Heart left ventricle (tissue), 13 donors: ENCODE data around the gene ZC4H2.

Source experiments
- POLR2A ChIP-seq, 2 donors: fragments of 450-650 bp; IDR thresholded peaks; one replicate each; pipeline ENCODE4 v1.6.1; 2017; ENCODE audit warnings: antibody characterized with exemption in 2 of 2, mild to moderate bottlenecking in 2 of 2, moderate library complexity in 2 of 2
- TF ChIP-seq, protein P1 (sequence below), 12 donors: fragments of 200-600 bp; sonication (generic) in 4 of 12; IDR thresholded peaks; one replicate each; pipeline versions ENCODE4 v1.5.0 to v1.8.0; 2018 to 2022; ENCODE audit warnings: antibody characterized with exemption in 12 of 12, mild to moderate bottlenecking in 5 of 12
- donor health status: ischemic (EF 13 %, LVEDD 7.1; RV severe dilation, severe dysfunction).
- donor health status: DM: no; HTN: yes; CAD: no.
- donor health status: DM: no; HTN: no; CAD: no.
- donor health status: ischemic (EF 25% LVEDD 6.9; RV normal size, moderate dysfunction).
- donor health status: ischemic (EF 25% LVEDD 5.7; RV mildly dilated, moderate dysfunction).
- donor health status: ischemic (EF 35%, LVEDD 5.7; RV mildly dilated, moderate dysfunction).
- donor health status: nonischemic (EF 11% LVEDD 7.7; RV severe dilation, severe dysfunction).
- donor health status: DM: yes; HTN: yes; CAD: no.
- donor health status: PGD.
- donor health status: ischemic (EF 29% LVEDD 5.4; RV normal size, mild dysfunction).
- donor health status: nonischemic (EF 23%, LVEDD 6.1; RV moderate dilation, normal function).

DNA sequence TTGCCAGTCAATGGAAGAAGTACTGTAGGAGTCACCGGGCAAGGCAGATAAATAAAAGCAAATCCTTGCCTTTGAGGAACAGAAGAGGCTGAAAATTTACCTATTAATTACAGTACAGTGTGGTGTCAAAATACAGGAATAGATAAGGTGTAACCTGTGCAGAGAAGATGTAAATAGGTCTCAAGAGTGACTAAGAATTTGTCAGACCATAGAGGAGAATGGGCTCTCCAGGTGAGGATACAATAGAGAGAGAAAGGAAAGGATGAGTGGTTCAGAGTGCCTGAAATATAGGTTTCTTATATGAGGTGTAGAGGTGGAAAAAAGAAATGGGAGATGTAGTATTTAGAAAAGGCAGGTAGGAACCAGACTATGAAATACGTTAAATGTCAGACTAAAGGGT lies 801 bp upstream of the ZC4H2 start:
- TF ChIP-seq POLR2A (IDR thresholded peaks at IDR 0.05), result no peak
- TF ChIP-seq, protein P1, sequence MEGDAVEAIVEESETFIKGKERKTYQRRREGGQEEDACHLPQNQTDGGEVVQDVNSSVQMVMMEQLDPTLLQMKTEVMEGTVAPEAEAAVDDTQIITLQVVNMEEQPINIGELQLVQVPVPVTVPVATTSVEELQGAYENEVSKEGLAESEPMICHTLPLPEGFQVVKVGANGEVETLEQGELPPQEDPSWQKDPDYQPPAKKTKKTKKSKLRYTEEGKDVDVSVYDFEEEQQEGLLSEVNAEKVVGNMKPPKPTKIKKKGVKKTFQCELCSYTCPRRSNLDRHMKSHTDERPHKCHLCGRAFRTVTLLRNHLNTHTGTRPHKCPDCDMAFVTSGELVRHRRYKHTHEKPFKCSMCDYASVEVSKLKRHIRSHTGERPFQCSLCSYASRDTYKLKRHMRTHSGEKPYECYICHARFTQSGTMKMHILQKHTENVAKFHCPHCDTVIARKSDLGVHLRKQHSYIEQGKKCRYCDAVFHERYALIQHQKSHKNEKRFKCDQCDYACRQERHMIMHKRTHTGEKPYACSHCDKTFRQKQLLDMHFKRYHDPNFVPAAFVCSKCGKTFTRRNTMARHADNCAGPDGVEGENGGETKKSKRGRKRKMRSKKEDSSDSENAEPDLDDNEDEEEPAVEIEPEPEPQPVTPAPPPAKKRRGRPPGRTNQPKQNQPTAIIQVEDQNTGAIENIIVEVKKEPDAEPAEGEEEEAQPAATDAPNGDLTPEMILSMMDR (IDR thresholded peaks at IDR 0.05), result no peak
